Right lobe of liver (tissue), 4 donors: ENCODE measurements around the gene SLC35A1.

Source experiments
- CTCF ChIP-seq, 4 donors: fragments of 200-600 bp in 3 of 4; fragments of 450-650 bp in 1 of 4; IDR thresholded peaks; one replicate each; pipeline versions ENCODE4 v1.5.1 to v1.8.0; 2016 to 2022; ENCODE audit warnings: antibody characterized with exemption in 4 of 4, mild to moderate bottlenecking in 2 of 4
- POLR2A ChIP-seq: fragments of 450-650 bp; IDR thresholded peaks from one replicate; pipeline ENCODE4 v1.6.1; 2017; ENCODE audit warnings: antibody characterized with exemption, mild to moderate bottlenecking
- donor health status: DM: no; HTN: no; CAD: no.
- donor health status: DM: no; HTN: no; CAD: no.
- donor health status: DM: no; HTN: yes; CAD: no.

- no peak for TF ChIP-seq CTCF (IDR thresholded peaks at IDR 0.05)
- TF ChIP-seq POLR2A = no peak
Observed at GRCh38 chr6:87436435-87436834, 36.3 kb upstream of the SLC35A1 start.
